ENCODE results near the gene SYCN. TPM values are rescaled to one million over a fixed set of nuclear protein-coding genes. Genes with fewer than 3 reads are reported as not detected.
A peak's percentile ranks its signal among the peaks of the same experiment; 100 is the strongest.

SYCN gene
- total RNA-seq, 3 donors from 2014 or later (not counting 1 experiment from before 2014, with no cell fraction given): not detected

DNA sequence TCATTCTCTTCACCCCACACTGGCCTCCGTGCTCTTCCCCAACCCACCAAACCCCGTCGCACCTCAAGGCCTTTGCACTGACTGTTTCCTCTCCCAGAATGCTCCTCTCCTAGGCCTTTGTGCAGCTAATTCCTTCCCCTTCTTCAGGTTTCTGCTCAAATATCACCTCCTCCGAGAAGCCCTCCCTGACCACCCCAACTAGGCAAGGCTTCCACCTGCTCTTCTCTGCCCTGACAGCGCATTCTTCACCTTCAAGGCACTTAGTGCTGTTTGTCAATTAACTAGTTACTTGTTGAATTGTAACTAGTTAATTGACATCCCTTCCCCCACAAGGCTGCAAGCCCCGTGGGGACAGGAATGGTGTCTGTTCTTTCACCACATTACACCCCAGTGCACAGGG, 15.1 kb downstream of the SYCN start:
- Histone ChIP-seq H3K27me3 (ENCODE audit: control insufficient read depth, insufficient read depth, low read length) (no peaks in the 10 kb centered on the region), H3K36me3 (ENCODE audit: control insufficient read depth, insufficient read depth, low read length) (no peaks in the 10 kb centered on the region), H3K9me3 (ENCODE audit: control insufficient read depth, insufficient read depth, low read length) (no peaks in the 10 kb centered on the region), H3K4me3 (ENCODE audit: low read length) (no peak overlapping the region), H3K4me1 (ENCODE audit: control insufficient read depth, insufficient read depth, low read length) (no peaks in the 10 kb centered on the region), H3K27ac (ENCODE audit: low read length) (no peak overlapping the region)
- intact Hi-C loops (cut with micrococcal nuclease): no loop called here
- H3K36me3 Mint-ChIP-seq: no peaks in the 10 kb centered on the region
- WGBS (ENCODE audit: insufficient coverage): 82% methylated on average over 4 of the region's 6 CpGs
- TF ChIP-seq, protein P1, sequence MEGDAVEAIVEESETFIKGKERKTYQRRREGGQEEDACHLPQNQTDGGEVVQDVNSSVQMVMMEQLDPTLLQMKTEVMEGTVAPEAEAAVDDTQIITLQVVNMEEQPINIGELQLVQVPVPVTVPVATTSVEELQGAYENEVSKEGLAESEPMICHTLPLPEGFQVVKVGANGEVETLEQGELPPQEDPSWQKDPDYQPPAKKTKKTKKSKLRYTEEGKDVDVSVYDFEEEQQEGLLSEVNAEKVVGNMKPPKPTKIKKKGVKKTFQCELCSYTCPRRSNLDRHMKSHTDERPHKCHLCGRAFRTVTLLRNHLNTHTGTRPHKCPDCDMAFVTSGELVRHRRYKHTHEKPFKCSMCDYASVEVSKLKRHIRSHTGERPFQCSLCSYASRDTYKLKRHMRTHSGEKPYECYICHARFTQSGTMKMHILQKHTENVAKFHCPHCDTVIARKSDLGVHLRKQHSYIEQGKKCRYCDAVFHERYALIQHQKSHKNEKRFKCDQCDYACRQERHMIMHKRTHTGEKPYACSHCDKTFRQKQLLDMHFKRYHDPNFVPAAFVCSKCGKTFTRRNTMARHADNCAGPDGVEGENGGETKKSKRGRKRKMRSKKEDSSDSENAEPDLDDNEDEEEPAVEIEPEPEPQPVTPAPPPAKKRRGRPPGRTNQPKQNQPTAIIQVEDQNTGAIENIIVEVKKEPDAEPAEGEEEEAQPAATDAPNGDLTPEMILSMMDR (IDR thresholded peaks at IDR 0.05): no peak
- no peaks in the 10 kb centered on the region for H3K4me1 Mint-ChIP-seq
- peaks cover 0 to 7% of the 10 kb centered on the region in 2 donors for H3K27me3 Mint-ChIP-seq (ENCODE audit: low read depth in 2 of 2)
- no peak for DNase-seq
- H3K9me3 Mint-ChIP-seq: no peaks in the 10 kb centered on the region
- H3K4me3 Mint-ChIP-seq: no peak overlapping the region
- no peak for ATAC-seq
- H3K27ac Mint-ChIP-seq: peak overlapping the region in 1 of 2 donors; percentile 64

- Mint-ChIP-seq H3K4me1 (no peaks in the 10 kb centered on the region), H3K27ac (no peak overlapping the region), H3K9me3 (no peaks in the 10 kb centered on the region), H3K27me3 (ENCODE audit: low read depth in 2 of 2) (peaks cover 0 to 3% of the 10 kb centered on the region in 2 donors), H3K4me3 (no peak overlapping the region), H3K36me3 (no peaks in the 10 kb centered on the region)
- H3K4me3 ChIP-seq (ENCODE audit: low read length): no peak overlapping the region
- H3K27me3 ChIP-seq (ENCODE audit: control insufficient read depth, insufficient read depth, low read length): no peaks in the 10 kb centered on the region
- TF ChIP-seq, protein P1 (IDR thresholded peaks at IDR 0.05): peak; percentile 18
- H3K9me3 ChIP-seq (ENCODE audit: control insufficient read depth, insufficient read depth, low read length): no peaks in the 10 kb centered on the region
- 57% methylated on average over 8 of the region's 8 CpGs for WGBS (ENCODE audit: insufficient coverage)
- ATAC-seq: no peak
- no peak overlapping the region for H3K27ac ChIP-seq (ENCODE audit: low read length)
- intact Hi-C loops (cut with micrococcal nuclease): loop anchor here (1.0 kb wide), 2 partner anchors 65 to 77 kb away; no protein-coding TSS in a partner anchor
- H3K4me1 ChIP-seq (ENCODE audit: control insufficient read depth, insufficient read depth, low read length): no peaks in the 10 kb centered on the region
- no peak for DNase-seq
- H3K36me3 ChIP-seq (ENCODE audit: control insufficient read depth, insufficient read depth, low read length): no peaks in the 10 kb centered on the region
Measured at GRCh38 chr19:39187552-39187943, 16.5 kb downstream of the SYCN start.

GRCh38 chr19:39186391-39186790, 17.7 kb downstream of the SYCN start:
- Histone ChIP-seq H3K27ac (ENCODE audit: low read length) (no peak overlapping the region), H3K4me1 (ENCODE audit: control insufficient read depth, insufficient read depth, low read length) (no peaks in the 10 kb centered on the region), H3K4me3 (ENCODE audit: low read length) (no peak overlapping the region), H3K27me3 (ENCODE audit: control insufficient read depth, insufficient read depth, low read length) (no peaks in the 10 kb centered on the region), H3K9me3 (ENCODE audit: control insufficient read depth, insufficient read depth, low read length) (no peaks in the 10 kb centered on the region), H3K36me3 (ENCODE audit: control insufficient read depth, insufficient read depth, low read length) (no peaks in the 10 kb centered on the region)
- ATAC-seq (no peak), DNase-seq (no peak)
- TF ChIP-seq, protein P1 (IDR thresholded peaks at IDR 0.05): no peak
- Mint-ChIP-seq H3K27me3 (ENCODE audit: low read depth in 2 of 2) (peaks cover 0 to 3% of the 10 kb centered on the region in 2 donors), H3K36me3 (no peaks in the 10 kb centered on the region), H3K4me1 (no peaks in the 10 kb centered on the region), H3K27ac (no peak overlapping the region), H3K9me3 (no peaks in the 10 kb centered on the region), H3K4me3 (no peak overlapping the region)
- intact Hi-C loops (cut with micrococcal nuclease): no loop called here
- WGBS (ENCODE audit: insufficient coverage): 80% methylated on average over 7 of the region's 8 CpGs

- Histone ChIP-seq H3K9me3 (ENCODE audit: control insufficient read depth, insufficient read depth, low read length) (no peaks in the 10 kb centered on the region), H3K36me3 (ENCODE audit: control insufficient read depth, insufficient read depth, low read length) (peaks cover 2% of the 10 kb centered on the region), H3K4me3 (ENCODE audit: low read length) (no peak overlapping the region), H3K27ac (ENCODE audit: low read length) (no peak overlapping the region), H3K4me1 (ENCODE audit: control insufficient read depth, insufficient read depth, low read length) (no peaks in the 10 kb centered on the region), H3K27me3 (ENCODE audit: control insufficient read depth, insufficient read depth, low read length) (no peaks in the 10 kb centered on the region)
- Mint-ChIP-seq H3K27ac (no peak overlapping the region), H3K4me1 (no peaks in the 10 kb centered on the region), H3K36me3 (no peaks in the 10 kb centered on the region), H3K9me3 (no peaks in the 10 kb centered on the region), H3K4me3 (no peak overlapping the region), H3K27me3 (ENCODE audit: low read depth in 2 of 2) (no peaks in the 10 kb centered on the region)
- WGBS (ENCODE audit: insufficient coverage): 95% methylated on average over 8 of the region's 8 CpGs
- TF ChIP-seq, protein P1 (IDR thresholded peaks at IDR 0.05): no peak
- no peak for DNase-seq
- no peak for ATAC-seq
- intact Hi-C loops (cut with micrococcal nuclease): no loop called here
Measured at GRCh38 chr19:39183104-39183503, 21.0 kb downstream of the SYCN start.

Measured in natural killer cell (primary cell).